B cell (primary cell): ENCODE data around the gene UBE2Q1. TPM values are rescaled to one million over a fixed set of nuclear protein-coding genes. Genes with fewer than 3 reads are reported as not detected.

Experiments used
- ATAC-seq: fragments of 200-7000 bp; cut with Tn5 transposase; one replicate; pipeline ENCODE4 v1.10.0; 2021; ENCODE audit warnings: low read depth, mild to moderate bottlenecking, moderate number of reproducible peaks, moderate library complexity
- CTCF ChIA-PET: fragments of 350-600 bp; sonication (Branson Sonifier 250); formaldehyde crosslinking; loops from one replicate; lab custom pipeline; 2021; ENCODE audit warnings: antibody characterized with exemption, inconsistent platforms; lab: Charles Lee
- POLR2A ChIA-PET: fragments of 350-600 bp; sonication (Branson Sonifier 250); formaldehyde crosslinking; loops from one replicate; lab custom pipeline; 2021; ENCODE audit warnings: antibody characterized with exemption; lab: Charles Lee
- DNase-seq: peaks from one replicate; pipeline ENCODE4 v3.0.0; 2013
- H2AFZ ChIP-seq: 2 replicates; pipeline ENCODE4 v1.6.1; 2012; ENCODE audit warnings: mild to moderate bottlenecking, low read depth, low read length; ENCODE audit not compliant: insufficient read depth, poor library complexity, severe bottlenecking
- H3K27ac ChIP-seq, 2 donors: 1 replicate in 1 of 2; 2 replicates in 1 of 2; pipeline ENCODE4 v1.5.1; 2012 to 2013; ENCODE audit warnings: low read length in 2 of 2, mild to moderate bottlenecking in 2 of 2, moderate library complexity in 1 of 2
- H3K27me3 ChIP-seq, 4 experiments: fragments of 200-600 bp in 1 of 4; sonication (generic) in 1 of 4; replicated peaks in 1 of 4; 1 replicate in 2 of 4; 2 replicates in 2 of 4; pipeline versions ENCODE4 v1.6.1 to v1.7.0; 2013 to 2016; ENCODE audit warnings: low read length in 3 of 4, mild to moderate bottlenecking in 2 of 4, mixed read lengths in 1 of 4, moderate library complexity in 1 of 4; ENCODE audit not compliant: insufficient read depth in 4 of 4, control insufficient read depth in 3 of 4; ENCODE audit errors: control extremely low read depth in 1 of 4
- H3K36me3 ChIP-seq, 2 experiments: replicated peaks in 1 of 2; 1 replicate in 1 of 2; 2 replicates in 1 of 2; pipeline versions ENCODE4 v1.6.1 to v1.7.1; 2013; ENCODE audit warnings: low read length in 1 of 2; ENCODE audit not compliant: insufficient read depth in 2 of 2, control insufficient read depth in 1 of 2; ENCODE audit errors: control extremely low read depth in 1 of 2, extremely low read depth in 1 of 2
- H3K4me1 ChIP-seq, 2 donors: fragments of 200-600 bp in 1 of 2; sonication (generic) in 1 of 2; 1 replicate in 1 of 2; 2 replicates in 1 of 2; pipeline versions ENCODE4 v1.5.1 to v1.6.1; 2013 to 2017; ENCODE audit warnings: low read length in 2 of 2; ENCODE audit not compliant: control insufficient read depth in 2 of 2, insufficient read depth in 2 of 2
- H3K4me2 ChIP-seq: replicated peaks from 2 replicates; pipeline ENCODE3; 2012; ENCODE audit warnings: mild to moderate bottlenecking, low read depth, low read length; ENCODE audit not compliant: poor library complexity, severe bottlenecking
- H3K4me3 ChIP-seq, 5 experiments: fragments of 200-600 bp in 1 of 5; sonication (generic) in 1 of 5; 1 replicate in 3 of 5; 2 replicates in 2 of 5; pipeline versions ENCODE4 v1.5.1 to v1.7.0; 2011 to 2016; ENCODE audit warnings: low read length in 4 of 5, mild to moderate bottlenecking in 4 of 5, low read depth in 2 of 5, control low read depth in 1 of 5, moderate library complexity in 1 of 5; ENCODE audit not compliant: insufficient read depth in 1 of 5; ENCODE audit errors: control extremely low read depth in 1 of 5, extremely low read depth in 1 of 5
- H3K79me2 ChIP-seq: fragments of 200-600 bp; sonication (generic); one replicate; pipeline ENCODE4 v1.6.0; 2016; ENCODE audit warnings: low read length; ENCODE audit not compliant: control insufficient read depth, insufficient read depth
- H3K9ac ChIP-seq: fragments of 200-600 bp; sonication (generic); 2 replicates; pipeline ENCODE4 v1.6.1; 2017; ENCODE audit warnings: mild to moderate bottlenecking, low read length, moderate library complexity
- H3K9me3 ChIP-seq, 3 donors: one replicate each; pipeline versions ENCODE4 v1.6.1 to v1.7.1; 2013; ENCODE audit warnings: low read length in 2 of 3; ENCODE audit not compliant: control insufficient read depth in 2 of 3, insufficient read depth in 1 of 3; ENCODE audit errors: control extremely low read depth in 1 of 3
- H4K20me1 ChIP-seq: 2 replicates; pipeline ENCODE4 v1.6.0; 2012; ENCODE audit warnings: mild to moderate bottlenecking, low read length; ENCODE audit not compliant: insufficient read depth, control insufficient read depth, poor library complexity, severe bottlenecking
- H3K27ac Mint-ChIP-seq: one replicate; pipeline ENCODE4 v1.8.0; 2021; ENCODE audit warnings: mixed read lengths
- H3K27me3 Mint-ChIP-seq: one replicate; pipeline ENCODE4 v1.8.0; 2021; ENCODE audit warnings: mixed read lengths
- H3K4me1 Mint-ChIP-seq: one replicate; pipeline ENCODE4 v1.8.0; 2021; ENCODE audit warnings: mixed read lengths
- H3K4me3 Mint-ChIP-seq: one replicate; pipeline ENCODE4 v1.8.0; 2021; ENCODE audit warnings: mixed read lengths
- H3K9me3 Mint-ChIP-seq: one replicate; pipeline ENCODE4 v1.8.0; 2022; ENCODE audit warnings: mixed read lengths; ENCODE audit not compliant: insufficient read depth
- CTCF ChIP-seq: fragments of 200-600 bp; IDR thresholded peaks from one replicate; pipeline ENCODE4 v1.8.0; 2022; ENCODE audit warnings: antibody characterized with exemption, mild to moderate bottlenecking
- EZH2 ChIP-seq: IDR thresholded peaks from 2 replicates; pipeline ENCODE4 v1.6.1; 2012; ENCODE audit warnings: borderline replicate concordance, low read depth, mild to moderate bottlenecking, moderate library complexity, low read length; ENCODE audit not compliant: insufficient read depth, poor library complexity, severe bottlenecking
- WGBS: methylation state at CpG from one replicate; pipeline ENCODE4 v1.1.5; 2013; ENCODE audit warnings: missing lambda C conversion rate; ENCODE audit not compliant: insufficient coverage; 5-methylcytosine and 5-hydroxymethylcytosine counted together
- intact Hi-C: fragments of 100-400 bp; cut with micrococcal nuclease; formaldehyde crosslinking; loops from one replicate; pipeline ENCODE4 v1.10.0; 2022
- polyA plus RNA-seq: library from polyadenylated mRNA; depleted of rRNA; stranded (reverse); fragments of >200 nt; gene quantifications from 2 replicates; pipeline ENCODE4 v1.2.3, GENCODE V29; 2012
- total RNA-seq, 2 donors: library from RNA; stranded (reverse); fragments of 120-200 nt in 1 of 2; gene quantifications; 1 replicate in 1 of 2; 2 replicates in 1 of 2; pipeline versions ENCODE4 v1.2.3 to v1.2.4, GENCODE V29; 2013 to 2022

The UBE2Q1 gene
- total and polyA plus RNA-seq, 2 donors (not counting 1 experiment from before 2014, with no cell fraction given) = 14.3 to 108 TPM

- H3K27me3 ChIP-seq = no peaks in the 10 kb centered on the region
- H3K9ac ChIP-seq = peak overlapping the region; percentile 72
- Mint-ChIP-seq H3K9me3 (no peaks in the 10 kb centered on the region), H3K27ac (peak overlapping the region; percentile 95), H3K4me1 (peaks cover 32% of the 10 kb centered on the region), H3K27me3 (no peaks in the 10 kb centered on the region), H3K4me3 (peak overlapping the region; percentile 96)
- WGBS = under 1% methylated on average over 49 of the region's 57 CpGs
- intact Hi-C loops = loop anchor here (1.0 to 5.0 kb wide), 16 partner anchors 49 to 614 kb away; partner anchors contain the start of genes ADAR, EFNA4, HAX1 and JTB
- H3K36me3 ChIP-seq = peaks cover under 1 to 24% of the 10 kb centered on the region in 2 experiments
- H3K9me3 ChIP-seq = no peaks in the 10 kb centered on the region
- POLR2A ChIA-PET = interaction anchor here (1.1 to 1.2 kb wide), 2 partner anchors 378 to 526 kb away, joined by 3 to 5 read pairs; partner anchors contain the start of gene PMVK
- CTCF ChIA-PET = interaction anchor here (0.5 to 2.3 kb wide), 48 partner anchors 9 to 526 kb away, joined by 3 to 62 read pairs (median 4); partner anchors contain the start of genes ADAM15, ADAR, CHRNB2 and CKS1B
- peak overlapping the region; percentile 85 for H3K27ac ChIP-seq
- peaks cover 25% of the 10 kb centered on the region for H4K20me1 ChIP-seq
- peaks cover 20% of the 10 kb centered on the region for H3K79me2 ChIP-seq
- peak overlapping the region; percentile 67 to 83 (median 72) for H3K4me3 ChIP-seq
- H2AFZ ChIP-seq = peak overlapping the region; percentile 83
- peak; percentile 84 for ATAC-seq
- peak; percentile 100 for DNase-seq
- TF ChIP-seq EZH2 (no peak), CTCF (no peak)
- H3K4me1 ChIP-seq = peaks cover 18 to 29% of the 10 kb centered on the region in 2 donors
- peak overlapping the region; percentile 86 for H3K4me2 ChIP-seq
These were observed 431 bp upstream of the UBE2Q1 start for GRCh38 chr1:154558720-154559465.
